Activated T-helper 1 cell treated with anti-CD3 and anti-CD28 coated beads, Interleukin-2, amount 50 U/mL, for 16 hours (primary cell): Measurements from ENCODE around the gene ALPG.
"Not testable (repeated sequence)": the region's sequence is repeated elsewhere in the genome, so short reads cannot be mapped to it uniquely, and the experiment has no call there.

Source experiments
- DNase-seq, 2 donors: peaks; one replicate each; pipeline ENCODE4 v3.0.0-alpha.2; 2020; ENCODE audit warnings: low read depth in 1 of 2, low spot score in 1 of 2

ALPG gene

GRCh38 chr2:232376713-232377112 is 29.9 kb upstream of the ALPG start:
- no peak for DNase-seq

DNA sequence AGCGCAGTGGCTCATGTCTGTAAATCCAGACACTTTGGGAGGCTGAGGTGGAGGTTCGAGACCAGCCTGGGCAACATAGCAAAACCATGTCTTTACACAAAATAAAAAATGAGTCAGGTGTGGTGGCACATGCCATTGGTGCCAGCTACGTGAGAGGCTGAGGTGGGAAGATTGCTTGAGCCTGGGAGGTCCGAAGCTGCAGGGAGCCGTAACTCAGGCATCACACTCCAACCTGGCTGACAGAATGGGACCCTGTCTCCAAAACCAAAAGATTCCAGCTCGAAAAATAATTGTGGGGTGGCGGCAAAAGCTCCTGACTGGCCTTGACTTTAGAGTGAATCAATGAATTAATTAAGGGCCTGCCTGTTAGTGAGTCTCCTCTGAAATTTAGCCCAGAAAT is 29.3 kb upstream of the ALPG start:
- DNase-seq: no peak

GRCh38 chr2:232377841-232378734 is 28.6 kb upstream of the ALPG start:
- no peak for DNase-seq

DNA sequence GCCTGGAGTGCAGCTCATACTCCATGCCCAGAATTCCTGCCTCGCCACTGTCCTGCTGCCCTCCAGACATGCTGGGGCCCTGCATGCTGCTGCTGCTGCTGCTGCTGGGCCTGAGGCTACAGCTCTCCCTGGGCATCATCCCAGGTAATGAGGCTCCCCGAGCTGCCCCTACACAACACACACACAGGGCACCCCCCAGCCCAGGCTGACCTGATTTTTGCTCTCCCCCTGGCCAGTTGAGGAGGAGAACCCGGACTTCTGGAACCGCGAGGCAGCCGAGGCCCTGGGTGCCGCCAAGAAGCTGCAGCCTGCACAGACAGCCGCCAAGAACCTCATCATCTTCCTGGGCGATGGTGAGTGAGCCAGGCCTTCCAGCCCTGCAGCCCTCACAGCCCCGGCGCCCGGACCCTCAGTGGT is 27.9 kb upstream of the ALPG start, which contains the start of gene ALPP:
TSS of gene ALPP (plus strand) at position 17 of the 417 bp plus-strand sequence. CDS start at position 69, 52 bp downstream.
- DNase-seq: not testable (repeated sequence)

DNA sequence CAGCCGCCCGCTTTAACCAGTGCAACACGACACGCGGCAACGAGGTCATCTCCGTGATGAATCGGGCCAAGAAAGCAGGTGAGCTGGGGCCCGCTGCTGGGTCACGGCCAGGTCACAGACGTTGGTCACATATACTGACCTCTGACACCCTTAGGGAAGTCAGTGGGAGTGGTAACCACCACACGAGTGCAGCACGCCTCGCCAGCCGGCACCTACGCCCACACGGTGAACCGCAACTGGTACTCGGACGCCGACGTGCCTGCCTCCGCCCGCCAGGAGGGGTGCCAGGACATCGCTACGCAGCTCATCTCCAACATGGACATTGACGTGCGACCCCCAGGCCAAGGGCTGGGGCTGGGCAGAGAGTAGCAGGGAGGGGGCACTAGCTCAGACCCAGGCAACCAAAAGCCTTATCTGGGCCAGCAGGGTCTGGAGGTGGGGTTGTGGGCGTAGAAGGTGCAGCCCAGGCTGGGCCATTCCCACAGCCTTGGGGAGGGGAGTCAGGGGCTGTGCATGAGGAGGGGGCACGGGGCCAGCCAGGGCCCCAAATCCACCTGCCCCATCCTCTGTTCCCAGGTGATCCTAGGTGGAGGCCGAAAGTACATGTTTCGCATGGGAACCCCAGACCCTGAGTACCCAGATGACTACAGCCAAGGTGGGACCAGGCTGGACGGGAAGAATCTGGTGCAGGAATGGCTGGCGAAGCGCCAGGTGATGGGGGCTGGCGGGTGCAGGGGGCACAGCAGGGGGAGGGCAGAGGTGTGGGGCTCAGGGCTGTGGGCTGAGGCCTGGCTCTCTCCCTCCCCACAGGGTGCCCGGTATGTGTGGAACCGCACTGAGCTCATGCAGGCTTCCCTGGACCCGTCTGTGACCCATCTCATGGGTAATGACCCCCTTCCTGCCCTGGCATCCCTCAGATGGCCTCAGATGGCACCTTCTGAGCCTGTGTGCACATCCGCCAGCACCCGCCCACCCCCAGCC is 26.7 kb upstream of the ALPG start:
- DNase-seq: not testable (repeated sequence)

GRCh38 chr2:232381204-232382031 is 25.2 kb upstream of the ALPG start:
- DNase-seq: not testable (repeated sequence)

- no peak for DNase-seq
Measured at GRCh38 chr2:232382331-232383225, 24.1 kb upstream of the ALPG start.

DNA sequence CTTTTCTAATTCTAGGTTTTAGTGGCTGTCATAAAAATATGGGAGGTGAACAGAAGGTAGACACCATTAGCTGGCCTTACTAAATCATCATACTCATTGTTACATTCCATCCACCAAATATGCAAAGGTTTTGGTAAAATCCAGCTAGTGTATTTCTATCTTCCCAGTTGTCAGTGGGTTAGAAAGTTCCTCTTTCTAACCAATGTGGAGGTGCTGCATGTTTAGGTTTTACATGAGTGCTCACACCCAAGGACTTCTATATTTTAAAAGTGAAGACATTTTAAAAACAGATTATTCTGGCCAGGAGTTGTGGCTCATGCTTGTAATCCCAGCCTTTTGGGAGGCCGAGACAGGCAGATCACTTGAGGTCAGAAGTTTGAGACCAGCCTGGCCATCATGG is 22.2 kb upstream of the ALPG start:
- DNase-seq: no peak

GRCh38 chr2:232385058-232385457 is 21.6 kb upstream of the ALPG start:
- not testable (repeated sequence) for DNase-seq

GRCh38 chr2:232385660-232386489 is 20.8 kb upstream of the ALPG start:
- no peak for DNase-seq

- DNase-seq: no peak
Measured at GRCh38 chr2:232386490-232386739, 20.2 kb upstream of the ALPG start.

DNA sequence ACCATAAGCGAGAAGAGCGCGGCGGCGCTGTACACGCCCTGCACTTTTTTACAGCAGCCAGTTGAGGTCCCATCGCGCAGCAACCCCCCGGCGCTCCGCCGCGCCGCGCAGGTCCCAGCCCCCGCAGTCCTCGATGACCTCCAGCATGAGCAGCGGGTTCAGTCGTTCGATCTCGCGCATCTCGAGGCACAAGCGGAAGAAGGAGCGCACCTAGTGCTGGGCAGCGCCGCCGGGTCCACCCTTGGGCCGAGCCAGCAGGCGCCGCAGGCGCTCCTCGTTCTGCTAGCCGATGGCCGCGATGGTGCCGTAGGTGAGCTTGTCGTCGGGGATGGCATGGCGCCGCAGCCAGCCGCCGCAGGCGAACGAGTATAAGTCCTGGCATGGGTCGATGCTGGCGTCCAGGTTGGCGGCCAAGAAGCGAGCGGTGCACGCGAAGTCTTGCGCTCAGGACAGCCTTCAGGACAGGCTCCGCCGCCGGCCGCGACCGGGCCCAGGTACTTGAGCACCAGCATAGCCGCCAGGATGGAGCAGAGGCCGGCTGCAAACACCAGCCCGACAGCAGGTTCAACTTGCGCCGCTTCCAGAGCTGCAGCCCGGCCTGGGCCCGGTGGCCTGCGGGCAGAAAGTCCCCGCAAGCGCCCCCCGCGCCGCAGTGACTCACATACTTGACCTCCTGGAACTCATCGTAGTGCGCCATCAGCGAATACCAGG is 19.7 kb upstream of the ALPG start:
- DNase-seq: no peak

DNA sequence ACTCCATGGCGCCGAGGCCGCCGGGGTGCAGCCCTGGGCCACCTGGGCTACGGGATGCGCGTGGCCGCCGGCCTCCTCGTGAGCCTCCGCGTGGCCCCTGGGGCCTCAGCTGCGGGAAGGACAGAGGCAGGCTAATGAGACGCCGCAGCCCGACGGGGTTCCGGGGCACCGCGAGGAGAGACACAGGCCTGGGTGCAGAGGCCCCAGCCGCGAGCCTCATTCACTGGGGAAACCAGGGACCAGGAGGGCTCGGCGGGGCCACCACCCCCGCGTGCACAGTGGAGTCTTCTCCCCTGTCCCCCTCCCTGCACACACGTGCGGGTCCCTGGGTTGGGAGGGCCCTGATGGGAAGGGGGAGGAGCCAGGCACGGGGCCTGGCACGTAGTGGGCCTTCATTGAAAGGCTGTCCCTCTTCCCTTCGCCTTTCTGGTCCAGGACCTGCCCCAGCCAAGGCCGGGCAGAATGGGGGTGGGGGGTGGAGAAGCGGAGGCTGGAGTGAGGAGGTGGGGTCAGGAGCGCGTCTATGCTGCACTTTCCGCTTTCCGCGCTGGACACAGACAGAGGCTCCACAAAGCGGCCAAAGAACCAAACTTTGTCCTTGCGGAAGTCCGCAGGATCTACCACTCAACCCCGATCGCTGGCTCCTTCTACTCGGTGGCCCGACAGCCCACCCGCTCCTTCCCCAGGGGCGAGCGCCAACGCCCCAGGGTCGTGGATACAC is 19.0 kb upstream of the ALPG start:
- no peak for DNase-seq

GRCh38 chr2:232388324-232388891 is 18.2 kb upstream of the ALPG start:
- DNase-seq: no peak

DNA sequence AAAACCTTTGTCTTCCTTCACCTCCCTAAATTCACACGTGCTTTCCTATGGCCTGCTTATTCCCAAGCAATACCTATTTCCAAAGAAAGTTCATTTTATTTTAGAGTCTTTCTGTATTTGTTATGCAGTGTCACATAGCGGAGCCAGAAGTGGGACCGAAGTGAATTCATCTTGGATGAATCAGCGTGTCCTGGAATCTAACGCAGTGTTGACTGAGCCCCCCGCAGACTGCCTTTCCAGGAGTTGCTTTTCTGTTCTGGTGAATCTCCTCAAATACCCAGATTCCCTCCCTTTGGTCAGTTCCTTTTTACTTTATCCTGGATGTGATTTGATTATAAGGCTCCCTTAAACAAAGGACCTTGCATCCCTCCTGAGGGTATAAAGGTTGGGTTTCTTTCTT is 17.3 kb upstream of the ALPG start:
- DNase-seq: no peak

DNA sequence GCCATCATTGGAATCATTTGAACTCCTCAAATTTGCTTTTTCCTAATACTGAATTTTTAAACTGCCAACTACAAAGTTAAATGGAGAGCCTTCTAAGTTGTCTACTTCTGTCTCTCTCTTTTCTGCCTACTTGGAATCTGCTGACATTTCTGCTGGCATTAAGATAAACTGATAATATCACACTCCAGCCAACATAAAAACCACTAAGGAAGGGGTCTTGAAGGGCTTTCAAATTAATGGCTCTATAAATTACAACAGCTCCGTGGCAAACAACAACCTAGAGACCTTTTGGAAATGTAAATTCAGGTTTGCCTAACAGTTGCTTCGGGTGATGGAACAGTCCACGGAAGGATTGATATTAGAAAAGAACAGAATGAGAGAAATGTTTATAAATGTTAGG is 16.0 kb upstream of the ALPG start:
- DNase-seq: no peak

- DNase-seq: no peak
Measured at GRCh38 chr2:232393556-232393955, 13.1 kb upstream of the ALPG start.

- DNase-seq: not testable (repeated sequence)
Measured at GRCh38 chr2:232394431-232394830, 12.2 kb upstream of the ALPG start.
